Activated T-helper 9 cell treated with anti-CD3 and anti-CD28 coated beads, Interleukin-2, amount 50 U/mL, for 16 hours (primary cell): ENCODE measurements around the gene KRT73.

ENCODE experiments used
- DNase-seq: peaks from one replicate; pipeline ENCODE4 v3.0.0-alpha.2; 2020; ENCODE audit warnings: low read depth

KRT73 gene

GRCh38 chr12:52645982-52646381 is 27.6 kb upstream of the KRT73 start:
- no peak for DNase-seq

GRCh38 chr12:52645120-52645761 is 26.9 kb upstream of the KRT73 start:
- DNase-seq: no peak

DNA sequence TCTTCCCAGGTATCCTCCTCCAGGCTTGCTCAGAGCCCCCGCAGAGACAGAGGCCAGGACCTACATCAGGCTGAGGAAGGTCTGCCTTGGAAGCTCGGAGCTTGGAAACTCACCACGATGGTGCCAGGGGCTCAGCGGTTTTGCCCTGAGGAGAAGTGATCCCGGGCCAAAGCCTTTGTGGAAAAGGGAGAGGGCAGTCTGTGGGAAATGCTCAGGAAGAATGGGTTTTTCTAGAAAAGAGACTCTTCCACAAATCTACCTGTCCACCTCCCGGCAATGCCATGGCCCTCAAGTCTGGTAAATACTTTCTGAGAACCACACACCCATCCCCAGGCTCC is 25.7 kb upstream of the KRT73 start:
- DNase-seq: no peak

- no peak for DNase-seq
Measured at GRCh38 chr12:52643233-52644077, 25.1 kb upstream of the KRT73 start.

- DNase-seq: no peak
Measured at GRCh38 chr12:52641468-52641867, 23.1 kb upstream of the KRT73 start.

GRCh38 chr12:52637299-52637698 is 18.9 kb upstream of the KRT73 start:
- no peak for DNase-seq

DNA sequence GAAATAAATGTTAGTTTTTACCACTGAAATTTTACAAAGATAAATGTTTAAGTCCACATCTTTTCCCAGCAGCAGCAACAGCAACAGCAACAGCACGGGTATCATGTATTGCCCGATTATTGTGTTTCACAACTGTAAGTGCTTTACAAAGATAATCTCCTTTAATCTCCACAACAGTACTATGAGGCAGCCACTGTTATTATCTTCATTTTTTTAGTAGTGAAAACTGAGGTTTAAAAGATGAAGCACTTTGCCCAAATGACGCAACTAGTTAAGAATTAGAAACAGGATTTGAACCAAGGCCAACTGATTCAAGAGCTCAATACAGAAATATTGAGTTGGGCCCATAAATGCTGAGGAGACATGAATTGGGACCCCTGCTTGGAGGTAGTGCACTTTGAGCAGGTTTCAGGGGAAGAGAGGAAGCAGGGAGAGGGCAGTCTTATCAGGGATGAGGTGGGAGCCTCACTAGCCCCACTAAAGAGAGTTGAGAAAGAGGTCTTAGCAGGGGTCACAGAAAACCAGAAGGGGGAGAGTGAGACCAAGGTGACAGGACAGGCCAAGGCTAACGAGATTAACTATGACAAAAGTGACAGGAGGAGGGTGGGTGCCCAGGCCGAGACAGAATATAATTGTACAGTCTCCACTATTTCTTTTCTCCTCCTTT is 18.4 kb upstream of the KRT73 start:
- no peak for DNase-seq

- no peak for DNase-seq
Measured at GRCh38 chr12:52636189-52636588, 17.8 kb upstream of the KRT73 start.

GRCh38 chr12:52634266-52635056 is 16.1 kb upstream of the KRT73 start:
- no peak for DNase-seq

DNA sequence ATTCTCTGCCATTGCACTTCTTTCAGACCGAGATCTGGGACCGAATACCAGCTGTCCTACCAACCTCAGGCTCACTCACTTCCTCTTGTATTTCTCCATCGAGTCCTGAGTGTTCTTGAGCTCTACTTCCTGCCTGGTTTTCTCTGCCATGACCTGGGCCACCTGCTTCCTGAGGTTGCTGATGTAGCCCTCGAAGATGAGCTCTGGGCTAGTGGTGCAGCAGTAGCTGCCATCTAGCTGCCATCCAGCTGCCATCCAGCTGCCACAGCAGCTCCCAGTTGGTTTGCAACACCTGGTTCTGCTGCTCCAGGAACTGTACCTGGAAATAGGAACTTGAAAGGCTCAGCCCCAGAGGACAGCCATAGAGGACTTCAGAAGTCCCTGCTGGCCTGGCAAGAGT is 15.0 kb upstream of the KRT73 start:
- DNase-seq: no peak

- DNase-seq: no peak
Measured at GRCh38 chr12:52632656-52633055, 14.3 kb upstream of the KRT73 start.

- no peak for DNase-seq
Measured at GRCh38 chr12:52631676-52632459, 13.5 kb upstream of the KRT73 start.

DNA sequence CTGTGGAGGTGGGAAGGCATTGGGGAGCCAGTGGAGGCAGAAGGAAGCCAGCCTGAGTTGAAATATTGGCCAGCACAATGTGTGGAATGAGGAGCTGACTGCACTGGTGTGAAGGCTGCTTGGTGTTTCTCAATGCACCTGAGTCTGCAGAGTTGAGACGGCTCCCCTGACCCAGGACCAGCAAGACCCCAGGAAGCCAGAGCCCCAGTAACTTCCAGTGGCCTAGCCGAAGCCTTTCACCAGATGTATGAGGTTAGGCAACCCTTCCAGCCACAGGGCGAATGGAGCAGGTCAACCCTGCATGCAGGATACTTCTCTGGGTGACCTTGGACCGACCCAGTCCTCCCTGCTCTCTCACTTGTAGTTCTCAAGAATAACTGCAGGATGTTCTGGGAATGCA is 12.9 kb upstream of the KRT73 start:
- no peak for DNase-seq

GRCh38 chr12:52630599-52631200 is 12.3 kb upstream of the KRT73 start:
- DNase-seq: no peak

DNA sequence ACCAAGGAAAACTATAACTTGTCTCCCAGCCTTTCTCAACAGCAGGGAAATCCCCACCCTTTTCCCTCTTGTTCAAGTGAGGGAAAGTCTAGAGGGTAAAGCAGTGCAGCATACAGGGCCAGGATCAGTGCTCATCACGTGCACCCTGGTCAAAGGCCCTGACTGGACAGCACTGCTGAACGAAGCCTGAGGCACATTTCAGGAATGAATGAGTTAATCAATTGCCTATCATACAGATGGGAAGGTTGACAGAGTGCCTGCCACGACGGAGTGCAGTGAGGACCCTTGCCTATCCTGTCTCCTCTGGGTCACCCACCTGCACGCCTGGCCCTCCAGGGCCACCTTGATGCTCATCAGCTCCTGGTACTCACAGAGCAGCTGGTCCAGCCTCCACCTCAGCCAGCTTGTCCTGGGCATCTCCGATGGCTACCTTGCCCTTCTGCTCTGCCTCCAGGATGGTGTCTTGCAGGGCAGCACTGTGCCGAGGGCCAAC is 11.7 kb upstream of the KRT73 start:
- DNase-seq: no peak

- DNase-seq: no peak
Measured at GRCh38 chr12:52629281-52630007, 11.1 kb upstream of the KRT73 start.

DNA sequence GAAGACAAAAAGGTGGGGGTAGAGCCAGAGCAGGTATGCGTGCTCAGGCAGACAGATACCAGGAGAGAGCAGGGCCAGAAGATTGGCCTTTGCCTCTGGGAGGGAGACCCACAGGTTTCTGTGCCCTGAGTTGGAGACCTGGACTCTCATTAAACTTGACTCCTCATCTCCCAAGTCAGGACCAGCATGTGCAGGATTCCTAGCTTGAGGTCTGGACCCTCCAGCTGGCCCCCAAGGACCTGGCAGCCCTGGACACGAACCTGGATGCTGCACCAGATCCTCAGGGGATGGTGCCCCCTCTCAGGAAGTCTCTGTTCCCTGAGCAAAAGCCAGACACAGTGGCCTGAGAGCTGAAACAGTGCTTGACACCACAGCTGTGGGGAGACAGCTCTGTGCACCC is 10.5 kb upstream of the KRT73 start:
- DNase-seq: no peak

DNA sequence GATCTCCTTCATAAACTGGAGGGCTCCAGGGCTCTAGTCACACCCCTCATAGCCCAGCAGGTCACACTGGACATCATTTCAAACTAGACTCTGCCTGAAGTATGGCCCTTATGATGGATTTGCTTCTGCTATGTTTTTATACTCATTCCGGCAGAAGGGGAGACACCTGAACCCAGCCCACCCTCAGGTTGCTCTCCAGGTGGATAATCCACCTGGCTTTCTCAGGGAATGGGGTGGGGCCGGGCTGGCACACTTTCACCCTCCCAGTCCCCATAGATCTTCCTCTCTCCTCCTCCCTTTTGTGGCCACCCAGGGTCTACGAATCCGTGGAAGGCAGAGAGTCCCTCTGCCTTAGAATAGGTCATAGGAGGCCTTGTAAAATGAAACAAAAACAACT is 9.8 kb upstream of the KRT73 start:
- DNase-seq: no peak

GRCh38 chr12:52627395-52628110 is 9.2 kb upstream of the KRT73 start:
- DNase-seq: no peak

DNA sequence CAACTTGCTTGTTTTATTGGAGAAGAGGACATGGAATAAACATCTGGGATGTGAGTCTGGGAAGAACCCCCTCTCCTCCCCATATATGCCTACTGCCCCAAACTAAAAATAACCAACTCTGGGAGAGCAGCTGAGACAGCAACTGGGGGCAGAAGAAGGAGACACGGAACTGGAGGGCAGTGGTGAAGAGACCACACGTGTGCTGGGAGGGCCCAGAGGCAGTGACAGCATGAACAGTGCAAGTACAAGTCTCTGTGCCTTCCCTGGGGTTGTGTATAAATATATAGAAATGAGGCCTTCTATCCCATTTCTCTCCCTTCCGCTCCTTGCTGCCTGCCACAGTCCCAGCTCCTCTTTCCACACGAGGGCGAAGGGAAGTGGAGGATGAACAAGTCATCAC is 4.0 kb upstream of the KRT73 start:
- no peak for DNase-seq
